ENCODE results near the gene ZNF593OS. TPM values are rescaled to one million over a fixed set of nuclear protein-coding genes. Genes with fewer than 3 reads are reported as not detected.

ZNF593OS gene
- not detected in 2 replicates for polyA plus RNA-seq (2011; rRNA removed)
- not detected in 2 replicates for polyA minus RNA-seq (2011; rRNA and poly(A)+ RNA removed)

- CTCF ChIA-PET = interaction anchor here (0.7 to 3.1 kb wide), 2 partner anchors 52 to 246 kb away, joined by 4 to 17 read pairs; no protein-coding TSS in a partner anchor
Measured at GRCh38 chr1:26171084-26172072, at the start of gene ZNF593OS. Gene ZNF593OS, minus strand, starts transcription at chr1:26171832. Its CDS starts 171 bp downstream, at chr1:26171661.

GRCh38 chr1:26221094-26221493, 49.5 kb upstream of the ZNF593OS start:
- Histone ChIP-seq H3K9me3 (ENCODE audit: control insufficient read depth, insufficient read depth, low read length) (no peaks in the 10 kb centered on the region; the same call in 1 of the 2 replicates), H3K27me3 (ENCODE audit: control insufficient read depth, insufficient read depth, low read length) (peaks cover 30% of the 10 kb centered on the region), H3K4me3 (ENCODE audit: low read depth, low read length) (no peak overlapping the region), H3K27ac (ENCODE audit: low read depth, low read length) (no peak overlapping the region)
- no peak for TF ChIP-seq CTCF (IDR thresholded peaks at IDR 0.05; ENCODE audit: low read depth, low read length)
- DNase-seq (ENCODE audit: low read depth, low spot score) = no peak
- ChIA-PET POLR2A (no interaction called here), CTCF (interaction anchor here (1.4 to 2.1 kb wide), 2 partner anchors 13 to 51 kb away, joined by 3 to 6 read pairs; partner anchors contain the start of genes CEP85 and ZNF593)

More at GRCh38 chr1:26171084-26172072, at the start of gene ZNF593OS:
- H3K9me3 ChIP-seq (ENCODE audit: control insufficient read depth, insufficient read depth, low read length) = no peaks in the 10 kb centered on the region; the same call in 1 of the 2 replicates
- peak within 1 kb of the TSS; percentile 87 for H3K4me3 ChIP-seq (ENCODE audit: low read depth, low read length)
- TF ChIP-seq CTCF (IDR thresholded peaks at IDR 0.05; ENCODE audit: low read depth, low read length) = no peak
- H3K27me3 ChIP-seq (ENCODE audit: control insufficient read depth, insufficient read depth, low read length) = no peaks in the 10 kb centered on the region
- H3K27ac ChIP-seq (ENCODE audit: low read depth, low read length) = no peak within 1 kb of the TSS
- DNase-seq (ENCODE audit: low read depth, low spot score) = no peak
- POLR2A ChIA-PET = interaction anchor here (0.6 kb wide), 1 partner anchor 59 kb away, joined by 5 read pairs; no protein-coding TSS in a partner anchor

GRCh38 chr1:26220199-26220912, 48.7 kb upstream of the ZNF593OS start:
- TF ChIP-seq CTCF (IDR thresholded peaks at IDR 0.05; ENCODE audit: low read depth, low read length) = no peak
- Histone ChIP-seq H3K4me3 (ENCODE audit: low read depth, low read length) (no peak overlapping the region), H3K27ac (ENCODE audit: low read depth, low read length) (no peak overlapping the region), H3K9me3 (ENCODE audit: control insufficient read depth, insufficient read depth, low read length) (no peaks in the 10 kb centered on the region; the same call in 1 of the 2 replicates), H3K27me3 (ENCODE audit: control insufficient read depth, insufficient read depth, low read length) (peaks cover 26% of the 10 kb centered on the region)
- ChIA-PET CTCF (interaction anchor here (1.4 to 2.1 kb wide), 3 partner anchors 14 to 76 kb away, joined by 3 to 6 read pairs (median 3); partner anchors contain the start of genes CEP85 and ZNF593), POLR2A (no interaction called here)
- DNase-seq (ENCODE audit: low read depth, low spot score) = no peak

- no peak for DNase-seq (ENCODE audit: low read depth, low spot score)
- ChIA-PET POLR2A (no interaction called here), CTCF (interaction anchor here (1.7 kb wide), 1 partner anchor 75 kb away, joined by 3 read pairs; no protein-coding TSS in a partner anchor)
- peaks cover 15% of the 10 kb centered on the region for H3K27me3 ChIP-seq (ENCODE audit: control insufficient read depth, insufficient read depth, low read length)
- no peaks in the 10 kb centered on the region; the same call in 1 of the 2 replicates for H3K9me3 ChIP-seq (ENCODE audit: control insufficient read depth, insufficient read depth, low read length)
- no peak overlapping the region for H3K4me3 ChIP-seq (ENCODE audit: low read depth, low read length)
- TF ChIP-seq CTCF (IDR thresholded peaks at IDR 0.05; ENCODE audit: low read depth, low read length) = no peak
- no peak overlapping the region for H3K27ac ChIP-seq (ENCODE audit: low read depth, low read length)
Measured at GRCh38 chr1:26218906-26219494, 47.4 kb upstream of the ZNF593OS start.
